Measurements from ENCODE around the gene CD200R1. TPM values are rescaled to one million over a fixed set of nuclear protein-coding genes. Genes with fewer than 3 reads are reported as not detected.
A peak's percentile ranks its signal among the peaks of the same experiment; 100 is the strongest.

The CD200R1 gene
- total RNA-seq, 1 experiment from 2014 or later, result not detected

DNA sequence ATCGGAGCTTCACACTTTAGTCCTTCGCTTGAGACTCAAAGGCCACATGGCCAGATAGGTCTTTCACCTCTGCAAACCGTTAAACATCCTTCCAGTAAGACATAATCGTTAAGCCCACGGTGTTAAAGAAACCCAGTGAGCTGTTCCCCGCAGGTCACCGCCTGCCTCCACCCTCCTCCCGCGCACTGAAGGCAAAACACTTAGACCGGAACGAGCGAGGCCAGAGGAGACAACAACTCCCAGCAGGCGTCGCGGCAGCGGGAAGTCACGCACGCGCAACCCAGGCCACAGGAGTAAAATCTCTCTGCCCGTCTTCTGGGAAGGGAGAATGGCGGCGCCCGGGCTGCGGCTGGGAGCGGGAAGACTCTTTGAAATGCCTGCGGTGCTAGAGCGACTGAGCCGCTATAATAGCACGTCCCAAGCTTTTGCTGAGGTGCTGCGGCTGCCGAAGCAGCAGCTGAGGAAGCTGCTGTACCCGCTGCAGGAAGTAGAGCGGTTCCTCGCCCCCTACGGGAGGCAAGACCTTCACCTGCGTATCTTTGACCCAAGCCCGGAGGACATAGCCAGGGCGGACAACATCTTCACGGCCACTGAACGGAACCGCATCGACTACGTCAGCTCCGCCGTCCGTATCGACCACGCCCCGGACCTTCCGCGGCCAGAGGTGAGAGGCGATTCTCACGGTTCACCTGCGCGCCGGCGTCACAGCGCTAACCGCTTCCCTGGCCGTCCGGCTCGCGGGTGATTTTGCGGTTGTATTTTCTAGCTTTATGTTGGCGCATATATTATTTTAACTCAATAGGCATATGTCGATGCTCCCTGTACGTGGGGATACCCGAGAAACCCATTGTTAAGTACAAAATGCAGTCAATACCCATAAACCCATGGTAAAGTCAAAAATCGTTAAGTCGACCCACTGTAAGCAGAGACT, 16.0 kb upstream of the CD200R1 start, which contains the start of gene GTPBP8:
GTPBP8 (plus strand) TSS at position 313 of the 931 bp plus-strand sequence; CDS start at position 329, 16 bp downstream.
- Mint-ChIP-seq H3K4me3 (peak within 1 kb of the TSS; percentile 75 to 87), H3K27me3 (ENCODE audit: low read depth) (peaks cover 4% of the 10 kb centered on the region), H3K36me3 (ENCODE audit: insufficient read depth in 1 of 3, low read depth in 3 of 3) (peaks cover 0 to 8% (median 4%) of the 10 kb centered on the region in 3 experiments; a peak in 3 of 7 replicates), H3K4me1 (peaks cover 20 to 22% of the 10 kb centered on the region in 2 experiments), H3K9me3 (no peaks in the 10 kb centered on the region), H3K27ac (peak within 1 kb of the TSS; percentile 97 to 99 (median 99))
- H3K4ac ChIP-seq (ENCODE audit: low read depth, low read length), result no peak within 1 kb of the TSS
- peak within 1 kb of the TSS; percentile 79 for H2AFZ ChIP-seq (ENCODE audit: low read length)
- H2BK20ac ChIP-seq (ENCODE audit: low read depth, low read length, poor library complexity, severe bottlenecking), result no peak within 1 kb of the TSS
- DNase-seq, result peak; percentile 92
- H3K27me3 ChIP-seq (ENCODE audit: insufficient read depth, low read length), result no peaks in the 10 kb centered on the region
- H3K9me3 ChIP-seq (ENCODE audit: control insufficient read depth, low read depth, low read length), result no peaks in the 10 kb centered on the region
- H2BK15ac ChIP-seq (ENCODE audit: low read depth, low read length), result no peak within 1 kb of the TSS
- H3K4me2 ChIP-seq (ENCODE audit: insufficient read depth, insufficient read length, low read length), result peak within 1 kb of the TSS; percentile 74
- no peak within 1 kb of the TSS for H2AK5ac ChIP-seq (ENCODE audit: insufficient read length, low read length)
- peak within 1 kb of the TSS; percentile 14 for H4K5ac ChIP-seq (ENCODE audit: insufficient read length, low read depth, low read length)
- H2BK12ac ChIP-seq (ENCODE audit: insufficient read length, low read depth, low read length), result no peak within 1 kb of the TSS
- no peak within 1 kb of the TSS for H2BK5ac ChIP-seq (ENCODE audit: insufficient read length, low read length)
- no peaks in the 10 kb centered on the region for H3K4me1 ChIP-seq (ENCODE audit: insufficient read depth, low read length)
- no peak within 1 kb of the TSS for H3K23ac ChIP-seq (ENCODE audit: insufficient read length, low read depth, low read length)
- H2BK120ac ChIP-seq (ENCODE audit: low read depth, low read length, poor library complexity, severe bottlenecking), result no peak within 1 kb of the TSS
- no peaks in the 10 kb centered on the region for H4K20me1 ChIP-seq (ENCODE audit: control insufficient read depth, insufficient read depth, insufficient read length)
- H3K23me2 ChIP-seq (ENCODE audit: insufficient read length, low read depth, low read length, poor library complexity, severe bottlenecking), result peaks cover 7% of the 10 kb centered on the region
- no CpG with 5 or more reads among the region's 70 CpGs for WGBS (ENCODE audit: extremely low coverage, insufficient read length, low lambda C conversion rate)
- peak within 1 kb of the TSS; percentile 95 for H3K9ac ChIP-seq (ENCODE audit: extremely low read depth, insufficient read length, low read length)
- H3K56ac ChIP-seq (ENCODE audit: insufficient read length, low read depth, low read length), result peak within 1 kb of the TSS; percentile 10
- TF ChIP-seq, protein P1, sequence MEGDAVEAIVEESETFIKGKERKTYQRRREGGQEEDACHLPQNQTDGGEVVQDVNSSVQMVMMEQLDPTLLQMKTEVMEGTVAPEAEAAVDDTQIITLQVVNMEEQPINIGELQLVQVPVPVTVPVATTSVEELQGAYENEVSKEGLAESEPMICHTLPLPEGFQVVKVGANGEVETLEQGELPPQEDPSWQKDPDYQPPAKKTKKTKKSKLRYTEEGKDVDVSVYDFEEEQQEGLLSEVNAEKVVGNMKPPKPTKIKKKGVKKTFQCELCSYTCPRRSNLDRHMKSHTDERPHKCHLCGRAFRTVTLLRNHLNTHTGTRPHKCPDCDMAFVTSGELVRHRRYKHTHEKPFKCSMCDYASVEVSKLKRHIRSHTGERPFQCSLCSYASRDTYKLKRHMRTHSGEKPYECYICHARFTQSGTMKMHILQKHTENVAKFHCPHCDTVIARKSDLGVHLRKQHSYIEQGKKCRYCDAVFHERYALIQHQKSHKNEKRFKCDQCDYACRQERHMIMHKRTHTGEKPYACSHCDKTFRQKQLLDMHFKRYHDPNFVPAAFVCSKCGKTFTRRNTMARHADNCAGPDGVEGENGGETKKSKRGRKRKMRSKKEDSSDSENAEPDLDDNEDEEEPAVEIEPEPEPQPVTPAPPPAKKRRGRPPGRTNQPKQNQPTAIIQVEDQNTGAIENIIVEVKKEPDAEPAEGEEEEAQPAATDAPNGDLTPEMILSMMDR (conservative IDR thresholded peaks at IDR 0.05), result no peak
- H4K91ac ChIP-seq (ENCODE audit: insufficient read length, low read depth, low read length), result no peak within 1 kb of the TSS
- no peaks in the 10 kb centered on the region for H3K79me2 ChIP-seq (ENCODE audit: insufficient read depth, low read length)
- peak within 1 kb of the TSS; percentile 91 for H3K27ac ChIP-seq (ENCODE audit: insufficient read length, low read depth, low read length)
- no peak within 1 kb of the TSS for H3T11ph ChIP-seq (ENCODE audit: low read length)
- H3K79me1 ChIP-seq (ENCODE audit: insufficient read depth, low read depth, low read length, poor library complexity, severe bottlenecking), result no peaks in the 10 kb centered on the region
- no peak within 1 kb of the TSS for H4K8ac ChIP-seq (replicated peaks; ENCODE audit: insufficient read length, low read depth, low read length)
- peak within 1 kb of the TSS; percentile 99 for H3K14ac ChIP-seq (ENCODE audit: insufficient read depth, low read length)
- H3K18ac ChIP-seq (ENCODE audit: insufficient read length, low read depth, low read length), result peak within 1 kb of the TSS; percentile 96

Measured in H9 (cell line).